Measurements from ENCODE around the gene FSD2. TPM values are rescaled to one million over a fixed set of nuclear protein-coding genes. Genes with fewer than 3 reads are reported as not detected.

FSD2 gene
- total RNA-seq, 2 donors from 2014 or later: not detected

- H3K4me3 ChIP-seq (ENCODE audit: low read length): no peak overlapping the region
- no peaks in the 10 kb centered on the region for H3K36me3 ChIP-seq (ENCODE audit: control insufficient read depth, insufficient read depth, low read length)
- peaks cover 12% of the 10 kb centered on the region for H3K27me3 Mint-ChIP-seq (ENCODE audit: insufficient read depth)
- no peaks in the 10 kb centered on the region for H3K4me1 ChIP-seq (ENCODE audit: control insufficient read depth, insufficient read depth, low read length)
- no peak overlapping the region for H3K27ac Mint-ChIP-seq
- H3K36me3 Mint-ChIP-seq (ENCODE audit: low read depth): peaks cover 3% of the 10 kb centered on the region
- no peak for TF ChIP-seq CTCF (conservative IDR thresholded peaks at IDR 0.05)
- 80 to 89% methylated on average over 1 to 3 of the region's 3 CpGs for WGBS, 2 experiments (ENCODE audit: insufficient coverage in 1 of 2, insufficient read length in 1 of 2)
- no peak overlapping the region for H3K9ac ChIP-seq (ENCODE audit: extremely low read depth, low read length, poor library complexity, severe bottlenecking)
- H3K4me1 Mint-ChIP-seq: peaks cover 5% of the 10 kb centered on the region
- no peaks in the 10 kb centered on the region for H3K9me3 ChIP-seq (ENCODE audit: control insufficient read depth, low read length)
- H3K9me3 Mint-ChIP-seq: peaks cover 26% of the 10 kb centered on the region
- H3K4me3 Mint-ChIP-seq: no peak overlapping the region
- peaks cover 5% of the 10 kb centered on the region for H3K27me3 ChIP-seq (ENCODE audit: control insufficient read depth, insufficient read depth, low read length, poor library complexity, severe bottlenecking)
- H3K27ac ChIP-seq (ENCODE audit: low read depth, low read length): no peak overlapping the region
- no peak for DNase-seq
These were observed 91.9 kb downstream of the FSD2 start for GRCh38 chr15:82714016-82714415.

GRCh38 chr15:82712036-82712435 lies 93.8 kb downstream of the FSD2 start:
- H3K9ac ChIP-seq (ENCODE audit: extremely low read depth, low read length, poor library complexity, severe bottlenecking): no peak overlapping the region
- H3K9me3 ChIP-seq (ENCODE audit: control insufficient read depth, low read length): no peaks in the 10 kb centered on the region
- no peak for DNase-seq
- TF ChIP-seq CTCF (conservative IDR thresholded peaks at IDR 0.05): no peak
- Mint-ChIP-seq H3K4me3 (no peak overlapping the region), H3K36me3 (ENCODE audit: low read depth) (peaks cover 3% of the 10 kb centered on the region), H3K27ac (no peak overlapping the region), H3K27me3 (ENCODE audit: insufficient read depth) (peaks cover 8% of the 10 kb centered on the region), H3K4me1 (peaks cover 5% of the 10 kb centered on the region), H3K9me3 (peaks cover 18% of the 10 kb centered on the region)
- H3K27me3 ChIP-seq (ENCODE audit: control insufficient read depth, insufficient read depth, low read length, poor library complexity, severe bottlenecking): peaks cover 5% of the 10 kb centered on the region
- H3K4me3 ChIP-seq (ENCODE audit: low read length): no peak overlapping the region
- 95 to 100% methylated on average over 1 to 3 of the region's 3 CpGs for WGBS, 2 experiments (ENCODE audit: insufficient coverage in 1 of 2, insufficient read length in 1 of 2)
- no peaks in the 10 kb centered on the region for H3K4me1 ChIP-seq (ENCODE audit: control insufficient read depth, insufficient read depth, low read length)
- no peak overlapping the region for H3K27ac ChIP-seq (ENCODE audit: low read depth, low read length)
- H3K36me3 ChIP-seq (ENCODE audit: control insufficient read depth, insufficient read depth, low read length): no peaks in the 10 kb centered on the region

DNA sequence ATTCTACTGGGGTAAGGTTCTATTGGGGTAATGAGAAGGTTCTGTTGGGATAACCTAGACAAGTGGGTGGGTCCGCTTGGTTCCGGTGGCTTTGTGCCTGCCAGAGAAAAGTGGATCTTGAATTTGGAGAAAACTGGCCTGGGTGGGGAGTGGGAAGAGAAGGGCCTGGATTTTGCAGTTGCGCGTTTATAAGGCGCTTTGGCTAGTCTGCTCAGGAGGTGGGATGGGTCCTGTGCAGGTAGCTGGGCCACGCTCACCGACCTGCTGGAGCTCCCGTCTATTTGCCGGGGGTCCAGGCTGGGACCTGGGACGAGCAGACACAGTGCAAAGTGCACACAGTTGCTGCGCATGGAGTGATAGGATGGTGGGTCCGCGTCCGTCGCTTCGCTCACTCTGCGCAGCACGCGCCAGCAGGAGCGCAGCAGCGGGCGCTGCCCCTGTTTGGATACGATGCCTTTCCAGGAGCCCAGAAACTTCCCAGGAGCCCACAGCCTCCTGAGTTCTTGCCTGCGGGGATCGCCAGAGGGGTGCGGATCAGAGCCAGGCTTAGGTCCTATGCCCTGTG lies 94.9 kb downstream of the FSD2 start:
- H3K36me3 ChIP-seq (ENCODE audit: control insufficient read depth, insufficient read depth, low read length): no peaks in the 10 kb centered on the region
- Mint-ChIP-seq H3K36me3 (ENCODE audit: low read depth) (no peaks in the 10 kb centered on the region), H3K27me3 (ENCODE audit: insufficient read depth) (peaks cover 8% of the 10 kb centered on the region), H3K4me1 (peaks cover 5% of the 10 kb centered on the region), H3K27ac (no peak overlapping the region), H3K9me3 (peaks cover 9% of the 10 kb centered on the region), H3K4me3 (no peak overlapping the region)
- no peak for DNase-seq
- no peak overlapping the region for H3K27ac ChIP-seq (ENCODE audit: low read depth, low read length)
- no peak overlapping the region for H3K4me3 ChIP-seq (ENCODE audit: low read length)
- H3K9me3 ChIP-seq (ENCODE audit: control insufficient read depth, low read length): no peaks in the 10 kb centered on the region
- no peak overlapping the region for H3K9ac ChIP-seq (ENCODE audit: extremely low read depth, low read length, poor library complexity, severe bottlenecking)
- TF ChIP-seq CTCF (conservative IDR thresholded peaks at IDR 0.05): no peak
- H3K27me3 ChIP-seq (ENCODE audit: control insufficient read depth, insufficient read depth, low read length, poor library complexity, severe bottlenecking): peaks cover 5% of the 10 kb centered on the region
- no peaks in the 10 kb centered on the region for H3K4me1 ChIP-seq (ENCODE audit: control insufficient read depth, insufficient read depth, low read length)
- 94 to 96% methylated on average over 16 to 26 of the region's 26 CpGs for WGBS, 2 experiments (ENCODE audit: insufficient coverage in 1 of 2, insufficient read length in 1 of 2)

Data from endodermal cell (in vitro differentiated cells).